Measurements from ENCODE around the gene ENOX2. TPM values are rescaled to one million over a fixed set of nuclear protein-coding genes. Genes with fewer than 3 reads are reported as not detected.

ENOX2 gene
- total and polyA plus RNA-seq, 2 of the 13 experiments (the other 11 are each of a cell fraction or from before 2014, with no cell fraction given) = 5.9 to 8.5 TPM

DNA sequence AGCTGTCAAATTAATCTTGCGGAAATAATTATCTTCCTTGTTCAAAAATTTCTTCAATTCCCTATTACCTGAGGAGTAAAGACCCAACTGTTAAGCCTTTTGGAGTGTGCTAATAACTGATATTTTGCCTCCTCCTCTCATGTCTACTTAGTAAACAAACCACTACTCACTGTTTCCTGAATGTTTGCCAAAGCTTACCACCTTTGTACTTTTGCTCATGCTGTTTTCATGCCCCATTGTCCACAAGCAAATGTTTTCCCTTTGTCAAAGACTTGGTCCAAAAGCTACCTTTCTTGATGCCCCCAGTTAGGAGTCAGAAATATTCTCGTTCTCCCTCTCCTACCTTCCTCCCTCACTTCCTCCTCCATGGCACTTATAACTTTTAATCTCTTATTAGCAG lies 226.1 kb downstream of the ENOX2 start (continued):
- TF ChIP-seq, protein P1, sequence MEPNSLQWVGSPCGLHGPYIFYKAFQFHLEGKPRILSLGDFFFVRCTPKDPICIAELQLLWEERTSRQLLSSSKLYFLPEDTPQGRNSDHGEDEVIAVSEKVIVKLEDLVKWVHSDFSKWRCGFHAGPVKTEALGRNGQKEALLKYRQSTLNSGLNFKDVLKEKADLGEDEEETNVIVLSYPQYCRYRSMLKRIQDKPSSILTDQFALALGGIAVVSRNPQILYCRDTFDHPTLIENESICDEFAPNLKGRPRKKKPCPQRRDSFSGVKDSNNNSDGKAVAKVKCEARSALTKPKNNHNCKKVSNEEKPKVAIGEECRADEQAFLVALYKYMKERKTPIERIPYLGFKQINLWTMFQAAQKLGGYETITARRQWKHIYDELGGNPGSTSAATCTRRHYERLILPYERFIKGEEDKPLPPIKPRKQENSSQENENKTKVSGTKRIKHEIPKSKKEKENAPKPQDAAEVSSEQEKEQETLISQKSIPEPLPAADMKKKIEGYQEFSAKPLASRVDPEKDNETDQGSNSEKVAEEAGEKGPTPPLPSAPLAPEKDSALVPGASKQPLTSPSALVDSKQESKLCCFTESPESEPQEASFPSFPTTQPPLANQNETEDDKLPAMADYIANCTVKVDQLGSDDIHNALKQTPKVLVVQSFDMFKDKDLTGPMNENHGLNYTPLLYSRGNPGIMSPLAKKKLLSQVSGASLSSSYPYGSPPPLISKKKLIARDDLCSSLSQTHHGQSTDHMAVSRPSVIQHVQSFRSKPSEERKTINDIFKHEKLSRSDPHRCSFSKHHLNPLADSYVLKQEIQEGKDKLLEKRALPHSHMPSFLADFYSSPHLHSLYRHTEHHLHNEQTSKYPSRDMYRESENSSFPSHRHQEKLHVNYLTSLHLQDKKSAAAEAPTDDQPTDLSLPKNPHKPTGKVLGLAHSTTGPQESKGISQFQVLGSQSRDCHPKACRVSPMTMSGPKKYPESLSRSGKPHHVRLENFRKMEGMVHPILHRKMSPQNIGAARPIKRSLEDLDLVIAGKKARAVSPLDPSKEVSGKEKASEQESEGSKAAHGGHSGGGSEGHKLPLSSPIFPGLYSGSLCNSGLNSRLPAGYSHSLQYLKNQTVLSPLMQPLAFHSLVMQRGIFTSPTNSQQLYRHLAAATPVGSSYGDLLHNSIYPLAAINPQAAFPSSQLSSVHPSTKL (CRISPR knock-in tag; IDR thresholded peaks at IDR 0.05) = peak; percentile 85
- no peak for TF ChIP-seq ZNF572 (CRISPR knock-in tag; IDR thresholded peaks at IDR 0.05)
- TF ChIP-seq TARDBP (CRISPR knock-in tag; IDR thresholded peaks at IDR 0.05) = no peak
- 0 out of 2 replicates have a peak, but pooled peaks have one; percentile 31 for TF ChIP-seq KDM6A (CRISPR knock-in tag; IDR thresholded peaks at IDR 0.05; ENCODE audit: low read depth)
- TF ChIP-seq TRIM22 (IDR thresholded peaks at IDR 0.05) = no peak
- peak; percentile 75 for TF ChIP-seq FOXA3 (CRISPR knock-in tag; IDR thresholded peaks at IDR 0.05)
- peak; percentile 64; the same call in 1 of the 2 replicates for TF ChIP-seq ELF3 (CRISPR knock-in tag; IDR thresholded peaks at IDR 0.05)
- TF ChIP-seq, protein P2, sequence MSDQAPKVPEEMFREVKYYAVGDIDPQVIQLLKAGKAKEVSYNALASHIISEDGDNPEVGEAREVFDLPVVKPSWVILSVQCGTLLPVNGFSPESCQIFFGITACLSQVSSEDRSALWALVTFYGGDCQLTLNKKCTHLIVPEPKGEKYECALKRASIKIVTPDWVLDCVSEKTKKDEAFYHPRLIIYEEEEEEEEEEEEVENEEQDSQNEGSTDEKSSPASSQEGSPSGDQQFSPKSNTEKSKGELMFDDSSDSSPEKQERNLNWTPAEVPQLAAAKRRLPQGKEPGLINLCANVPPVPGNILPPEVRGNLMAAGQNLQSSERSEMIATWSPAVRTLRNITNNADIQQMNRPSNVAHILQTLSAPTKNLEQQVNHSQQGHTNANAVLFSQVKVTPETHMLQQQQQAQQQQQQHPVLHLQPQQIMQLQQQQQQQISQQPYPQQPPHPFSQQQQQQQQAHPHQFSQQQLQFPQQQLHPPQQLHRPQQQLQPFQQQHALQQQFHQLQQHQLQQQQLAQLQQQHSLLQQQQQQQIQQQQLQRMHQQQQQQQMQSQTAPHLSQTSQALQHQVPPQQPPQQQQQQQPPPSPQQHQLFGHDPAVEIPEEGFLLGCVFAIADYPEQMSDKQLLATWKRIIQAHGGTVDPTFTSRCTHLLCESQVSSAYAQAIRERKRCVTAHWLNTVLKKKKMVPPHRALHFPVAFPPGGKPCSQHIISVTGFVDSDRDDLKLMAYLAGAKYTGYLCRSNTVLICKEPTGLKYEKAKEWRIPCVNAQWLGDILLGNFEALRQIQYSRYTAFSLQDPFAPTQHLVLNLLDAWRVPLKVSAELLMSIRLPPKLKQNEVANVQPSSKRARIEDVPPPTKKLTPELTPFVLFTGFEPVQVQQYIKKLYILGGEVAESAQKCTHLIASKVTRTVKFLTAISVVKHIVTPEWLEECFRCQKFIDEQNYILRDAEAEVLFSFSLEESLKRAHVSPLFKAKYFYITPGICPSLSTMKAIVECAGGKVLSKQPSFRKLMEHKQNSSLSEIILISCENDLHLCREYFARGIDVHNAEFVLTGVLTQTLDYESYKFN (CRISPR knock-in tag; conservative IDR thresholded peaks at IDR 0.05) = peak; percentile 85
- TF ChIP-seq SOX13 (IDR thresholded peaks at IDR 0.05) = peak; percentile 92
- TF ChIP-seq SOX13 (CRISPR knock-in tag; conservative IDR thresholded peaks at IDR 0.05 in 1 of 2, IDR thresholded peaks at IDR 0.05 in 1 of 2) = peak in 1 of 2 experiments; percentile 99; a peak in 2 of 4 replicates
- 0 out of 2 replicates have a peak, but pooled peaks have one; percentile 16 for TF ChIP-seq KAT8 (CRISPR knock-in tag; IDR thresholded peaks at IDR 0.05)
- TF ChIP-seq ASH2L (IDR thresholded peaks at IDR 0.05; ENCODE audit: insufficient read length, low read depth, low read length) = peak; percentile 20
- TF ChIP-seq RXRB (CRISPR knock-in tag; IDR thresholded peaks at IDR 0.05; ENCODE audit: borderline replicate concordance) = peak; percentile 27; the same call in 1 of the 2 replicates
- peak; percentile 46; the same call in 1 of the 2 replicates for TF ChIP-seq HDAC1 (CRISPR knock-in tag; IDR thresholded peaks at IDR 0.05)
- TF ChIP-seq ZNF264 (CRISPR knock-in tag; IDR thresholded peaks at IDR 0.05) = peak; percentile 46; the same call in 1 of the 2 replicates
- TF ChIP-seq GABPB1 (CRISPR knock-in tag; IDR thresholded peaks at IDR 0.05) = no peak
- TF ChIP-seq, protein P3, sequence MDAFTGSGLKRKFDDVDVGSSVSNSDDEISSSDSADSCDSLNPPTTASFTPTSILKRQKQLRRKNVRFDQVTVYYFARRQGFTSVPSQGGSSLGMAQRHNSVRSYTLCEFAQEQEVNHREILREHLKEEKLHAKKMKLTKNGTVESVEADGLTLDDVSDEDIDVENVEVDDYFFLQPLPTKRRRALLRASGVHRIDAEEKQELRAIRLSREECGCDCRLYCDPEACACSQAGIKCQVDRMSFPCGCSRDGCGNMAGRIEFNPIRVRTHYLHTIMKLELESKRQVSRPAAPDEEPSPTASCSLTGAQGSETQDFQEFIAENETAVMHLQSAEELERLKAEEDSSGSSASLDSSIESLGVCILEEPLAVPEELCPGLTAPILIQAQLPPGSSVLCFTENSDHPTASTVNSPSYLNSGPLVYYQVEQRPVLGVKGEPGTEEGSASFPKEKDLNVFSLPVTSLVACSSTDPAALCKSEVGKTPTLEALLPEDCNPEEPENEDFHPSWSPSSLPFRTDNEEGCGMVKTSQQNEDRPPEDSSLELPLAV (CRISPR knock-in tag; conservative IDR thresholded peaks at IDR 0.05; ENCODE audit: low read depth) = no peak
- peak; percentile 98 for TF ChIP-seq SOX5 (CRISPR knock-in tag; IDR thresholded peaks at IDR 0.05; ENCODE audit: borderline replicate concordance)
- peak; percentile 66 for TF ChIP-seq NFIC (IDR thresholded peaks at IDR 0.05; ENCODE audit: low read length)
- TF ChIP-seq POGZ (CRISPR knock-in tag; IDR thresholded peaks at IDR 0.05) = peak; percentile 26; the same call in 1 of the 2 replicates
- TF ChIP-seq ZNF670 (CRISPR knock-in tag; IDR thresholded peaks at IDR 0.05; ENCODE audit: borderline replicate concordance) = no peak
- peak; percentile 71 for TF ChIP-seq HNF4A (CRISPR knock-in tag; IDR thresholded peaks at IDR 0.05)

Data from HepG2 (cell line).